K562 (cell line): ENCODE measurements around the gene HLCS. TPM values are rescaled to one million over a fixed set of nuclear protein-coding genes. Genes with fewer than 3 reads are reported as not detected.
A peak's percentile ranks its signal among the peaks of the same experiment; 100 is the strongest.

ENCODE experiments used
- AFF4 ChIP-seq: sonication (generic); formaldehyde crosslinking; IDR thresholded peaks from 2 replicates; pipeline ENCODE4 v1.8.0; 2023; ENCODE audit warnings: mild to moderate bottlenecking, missing genetic modification reagents
- ATF1 ChIP-seq, 2 experiments: fragments of 450-650 bp in 1 of 2; IDR thresholded peaks; 2 replicates each; pipeline ENCODE4 v1.6.1; 2016; ENCODE audit warnings: missing compliant biosample characterization in 1 of 2, missing genetic modification characterization in 1 of 2
- BRD9 ChIP-seq: fragments of 450-650 bp; IDR thresholded peaks from 2 replicates; pipeline ENCODE4 v1.6.1; 2018; ENCODE audit warnings: low read depth; ENCODE audit not compliant: partially characterized antibody
- HMG20A ChIP-seq: fragments of 450-650 bp; formaldehyde crosslinking; conservative IDR thresholded peaks from 2 replicates; pipeline ENCODE4 v1.4.0; 2020; ENCODE audit warnings: mild to moderate bottlenecking, mixed read lengths
- JUN ChIP-seq, 2 experiments: sonication (generic) in 1 of 2; formaldehyde crosslinking in 1 of 2; IDR thresholded peaks; 2 replicates each; pipeline versions ENCODE4 v1.6.1 to v1.8.0; 2012 to 2022; ENCODE audit warnings: borderline replicate concordance in 2 of 2, mild to moderate bottlenecking in 2 of 2, improper control_type of control experiment in 1 of 2, low read depth in 1 of 2, low read length in 1 of 2, missing genetic modification reagents in 1 of 2
- LARP7 ChIP-seq: fragments of 450-650 bp; IDR thresholded peaks from 2 replicates; pipeline ENCODE4 v1.6.1; 2016
- LEF1 ChIP-seq: fragments of 450-650 bp; IDR thresholded peaks from 2 replicates; pipeline ENCODE4 v1.6.1; 2016; ENCODE audit warnings: mild to moderate bottlenecking
- PHB ChIP-seq: fragments of 250-450 bp; sonication (Bioruptor Pico); IDR thresholded peaks from 2 replicates; pipeline ENCODE4 v1.5.0; 2021
- POLR2B ChIP-seq: fragments of 450-650 bp; IDR thresholded peaks from 2 replicates; pipeline ENCODE4 v1.6.1; 2018; ENCODE audit warnings: low read depth; ENCODE audit not compliant: partially characterized antibody
- RFX1 ChIP-seq: fragments of 450-650 bp; IDR thresholded peaks from 2 replicates; pipeline ENCODE4 v1.6.1; 2016; ENCODE audit warnings: mild to moderate bottlenecking, moderate library complexity
- TBP ChIP-seq: optimal IDR thresholded peaks from 2 replicates; pipeline ENCODE3; 2011; ENCODE audit warnings: low read depth, low read length, improper control_type of control experiment
- TCF3 ChIP-seq: sonication (generic); formaldehyde crosslinking; IDR thresholded peaks from 2 replicates; pipeline ENCODE4 v1.4.0; 2020; ENCODE audit warnings: mild to moderate bottlenecking, missing genetic modification reagents
- ZBTB40 ChIP-seq, 2 experiments: fragments of 450-650 bp in 1 of 2; sonication (generic) in 1 of 2; formaldehyde crosslinking in 1 of 2; IDR thresholded peaks; 2 replicates each; pipeline versions ENCODE4 v1.7.1 to v1.9.0; 2016 to 2022; ENCODE audit warnings: inconsistent platforms in 1 of 2, mild to moderate bottlenecking in 1 of 2, missing genetic modification reagents in 1 of 2
- ZNF232 ChIP-seq: sonication (generic); formaldehyde crosslinking; IDR thresholded peaks from 2 replicates; pipeline ENCODE4 v1.8.0; 2022; ENCODE audit warnings: mild to moderate bottlenecking, missing genetic modification reagents
- polyA plus RNA-seq, 8 experiments: library from polyadenylated mRNA; depleted of rRNA in 4 of 8; stranded (reverse) in 5 of 8; unstranded in 3 of 8; fragments of >200 nt; fragmentation: Nextera tagmentation in 2 of 8; fragmentation: Illumina TruSeq in 1 of 8; extraction: Ambion mirVana in 2 of 8; extraction: Trizol in 1 of 8; gene quantifications; 2 replicates each; pipeline versions ENCODE4 v1.2.1 to v1.2.3, GENCODE V29; 2011 to 2014; ENCODE audit warnings: inconsistent platforms in 1 of 8, missing spikeins in 1 of 8
- total RNA-seq, 7 experiments: library from RNA; depleted of rRNA in 6 of 7; stranded (reverse); fragments of >200 nt in 6 of 7; fragmentation: Illumina TruSeq in 2 of 7; extraction: Trizol in 2 of 7; gene quantifications; 2 replicates each; pipeline versions ENCODE4 v1.2.1 to v1.2.3, GENCODE V29; 2011 to 2021; ENCODE audit warnings: low replicate concordance in 1 of 7

HLCS gene
- total and polyA plus RNA-seq, 9 of the 15 experiments (the other 6 are each of a cell fraction or from before 2014, with no cell fraction given), result 3.0 to 21.5 (median 17.1) TPM

GRCh38 chr21:36973986-36974850 is 7.7 kb upstream of the HLCS start (continued):
- TF ChIP-seq AFF4 (CRISPR knock-in tag) (no peak), HMG20A (CRISPR knock-in tag) (no peak), LEF1 (0 out of 2 replicates have a peak, but pooled peaks have one; percentile 22), POLR2B (no peak), TCF3 (CRISPR knock-in tag) (no peak), RFX1 (no peak; the same call in 1 of the 2 replicates), PHB (CRISPR knock-in tag) (no peak), LARP7 (no peak), BRD9 (no peak), TBP (no peak), ATF1 (CRISPR knock-in tag; IDR thresholded peaks at IDR 0.05) (no peak), ATF1 (tag; IDR thresholded peaks at IDR 0.05) (peak; percentile 92), ZNF232 (CRISPR knock-in tag) (no peak), ZBTB40 (IDR thresholded peaks at IDR 0.05) (no peak), ZBTB40 (CRISPR knock-in tag; IDR thresholded peaks at IDR 0.05) (no peak), JUN (IDR thresholded peaks at IDR 0.05; ENCODE audit: borderline replicate concordance, low read depth, low read length) (peak; percentile 41; the same call in 1 of the 2 replicates), JUN (CRISPR knock-in tag; IDR thresholded peaks at IDR 0.05; ENCODE audit: borderline replicate concordance) (no peak)
